WTC11 (cell line): ENCODE data around the gene BTBD17.

Experiments
- ATF6 ChIP-seq: sonication (generic); formaldehyde crosslinking; IDR thresholded peaks from 2 replicates; pipeline ENCODE4 v1.8.1; 2023; ENCODE audit warnings: mild to moderate bottlenecking, missing genetic modification reagents
- ETV6 ChIP-seq: sonication (generic); formaldehyde crosslinking; IDR thresholded peaks from 2 replicates; pipeline ENCODE4 v1.8.1; 2022; ENCODE audit warnings: mild to moderate bottlenecking, missing genetic modification reagents
- GABPB1 ChIP-seq: sonication (generic); formaldehyde crosslinking; IDR thresholded peaks from 2 replicates; pipeline ENCODE4 v1.8.1; 2023; ENCODE audit warnings: mild to moderate bottlenecking, missing genetic modification reagents
- KAT7 ChIP-seq: sonication (generic); formaldehyde crosslinking; IDR thresholded peaks from 2 replicates; pipeline ENCODE4 v1.8.1; 2023; ENCODE audit warnings: missing genetic modification reagents, mild to moderate bottlenecking, borderline replicate concordance
- MXD4 ChIP-seq: fragments of 250-450 bp; sonication (Bioruptor Pico); IDR thresholded peaks from 2 replicates; pipeline ENCODE4 v1.8.0; 2021; ENCODE audit warnings: mild to moderate bottlenecking, moderate library complexity, borderline replicate concordance
- NR2C2 ChIP-seq: sonication (generic); formaldehyde crosslinking; IDR thresholded peaks from 2 replicates; pipeline ENCODE4 v1.8.0; 2022; ENCODE audit warnings: mild to moderate bottlenecking, missing genetic modification reagents
- PRDM15 ChIP-seq: sonication (generic); formaldehyde crosslinking; IDR thresholded peaks from 2 replicates; pipeline ENCODE4 v1.8.0; 2022; ENCODE audit warnings: missing genetic modification reagents
- SP1 ChIP-seq: sonication (generic); formaldehyde crosslinking; conservative IDR thresholded peaks from 2 replicates; pipeline ENCODE4 v1.8.1; 2022; ENCODE audit warnings: missing genetic modification reagents
- STAT6 ChIP-seq: sonication (generic); formaldehyde crosslinking; conservative IDR thresholded peaks from 2 replicates; pipeline ENCODE4 v1.8.1; 2023; ENCODE audit warnings: mild to moderate bottlenecking, low read depth, missing genetic modification reagents, moderate library complexity
- TCF7 ChIP-seq: sonication (generic); formaldehyde crosslinking; IDR thresholded peaks from 2 replicates; pipeline ENCODE4 v1.8.0; 2022; ENCODE audit warnings: mild to moderate bottlenecking, low read depth, missing genetic modification reagents, moderate library complexity
- TEAD4 ChIP-seq: sonication (generic); formaldehyde crosslinking; IDR thresholded peaks from 2 replicates; pipeline ENCODE4 v1.8.0; 2022; ENCODE audit warnings: mild to moderate bottlenecking, missing genetic modification reagents
- USF1 ChIP-seq: sonication (generic); formaldehyde crosslinking; IDR thresholded peaks from 2 replicates; pipeline ENCODE4 v1.8.0; 2022; ENCODE audit warnings: mild to moderate bottlenecking, missing genetic modification reagents
- ZNF396 ChIP-seq: fragments of 250-450 bp; sonication (Bioruptor Pico); IDR thresholded peaks from 2 replicates; pipeline ENCODE4 v1.8.0; 2021; ENCODE audit warnings: mild to moderate bottlenecking, moderate library complexity, borderline replicate concordance
- TF ChIP-seq, protein P1 (sequence below): fragments of 200-600 bp; IDR thresholded peaks from 2 replicates; pipeline ENCODE4 v1.8.0; 2022; ENCODE audit warnings: antibody characterized with exemption

GRCh38 chr17:74368341-74369081 is 6.8 kb upstream of the BTBD17 start:
- TF ChIP-seq, protein P1, sequence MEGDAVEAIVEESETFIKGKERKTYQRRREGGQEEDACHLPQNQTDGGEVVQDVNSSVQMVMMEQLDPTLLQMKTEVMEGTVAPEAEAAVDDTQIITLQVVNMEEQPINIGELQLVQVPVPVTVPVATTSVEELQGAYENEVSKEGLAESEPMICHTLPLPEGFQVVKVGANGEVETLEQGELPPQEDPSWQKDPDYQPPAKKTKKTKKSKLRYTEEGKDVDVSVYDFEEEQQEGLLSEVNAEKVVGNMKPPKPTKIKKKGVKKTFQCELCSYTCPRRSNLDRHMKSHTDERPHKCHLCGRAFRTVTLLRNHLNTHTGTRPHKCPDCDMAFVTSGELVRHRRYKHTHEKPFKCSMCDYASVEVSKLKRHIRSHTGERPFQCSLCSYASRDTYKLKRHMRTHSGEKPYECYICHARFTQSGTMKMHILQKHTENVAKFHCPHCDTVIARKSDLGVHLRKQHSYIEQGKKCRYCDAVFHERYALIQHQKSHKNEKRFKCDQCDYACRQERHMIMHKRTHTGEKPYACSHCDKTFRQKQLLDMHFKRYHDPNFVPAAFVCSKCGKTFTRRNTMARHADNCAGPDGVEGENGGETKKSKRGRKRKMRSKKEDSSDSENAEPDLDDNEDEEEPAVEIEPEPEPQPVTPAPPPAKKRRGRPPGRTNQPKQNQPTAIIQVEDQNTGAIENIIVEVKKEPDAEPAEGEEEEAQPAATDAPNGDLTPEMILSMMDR, result peak; percentile 95
- no peak for TF ChIP-seq MXD4 (CRISPR knock-in tag)
- no peak for TF ChIP-seq USF1 (CRISPR knock-in tag)
- no peak for TF ChIP-seq GABPB1
- no peak for TF ChIP-seq ZNF396 (CRISPR knock-in tag)
- TF ChIP-seq ATF6 (CRISPR knock-in tag), result no peak
- TF ChIP-seq KAT7 (CRISPR knock-in tag), result no peak
- no peak for TF ChIP-seq TCF7 (CRISPR knock-in tag)
- TF ChIP-seq ETV6 (CRISPR knock-in tag), result no peak
- no peak for TF ChIP-seq NR2C2 (CRISPR knock-in tag)
- TF ChIP-seq SP1 (CRISPR knock-in tag), result no peak
- TF ChIP-seq TEAD4, result no peak
- no peak for TF ChIP-seq STAT6 (CRISPR knock-in tag)
- TF ChIP-seq PRDM15 (CRISPR knock-in tag), result no peak
